Neuronal stem cell (in vitro differentiated cells): ENCODE results near the gene RASAL1.

Experiments
- DNase-seq: peaks from one replicate; pipeline ENCODE4 v3.0.0-alpha.2; 2013; ENCODE audit warnings: low spot score
- H2AFZ ChIP-seq: one replicate; pipeline ENCODE4 v1.6.1; 2013; ENCODE audit warnings: mild to moderate bottlenecking, low read length, inconsistent platforms
- H2AK5ac ChIP-seq: 2 replicates; pipeline ENCODE4 v1.6.1; 2013; ENCODE audit warnings: low read depth, mild to moderate bottlenecking, inconsistent platforms, low read length, moderate library complexity, mixed read lengths
- H2BK120ac ChIP-seq: 2 replicates; pipeline ENCODE4 v1.6.1; 2013; ENCODE audit warnings: low read depth, mild to moderate bottlenecking, inconsistent platforms, low read length, moderate library complexity, mixed read lengths
- H2BK12ac ChIP-seq: one replicate; pipeline ENCODE4 v1.6.1; 2013; ENCODE audit warnings: low read length, inconsistent platforms
- H2BK15ac ChIP-seq: 2 replicates; pipeline ENCODE4 v1.6.1; 2013; ENCODE audit warnings: mild to moderate bottlenecking, low read length, inconsistent platforms, mixed read lengths
- H2BK5ac ChIP-seq: one replicate; pipeline ENCODE4 v1.6.1; 2013; ENCODE audit warnings: inconsistent platforms, mild to moderate bottlenecking, low read length, moderate library complexity
- H3K14ac ChIP-seq: one replicate; pipeline ENCODE4 v1.6.1; 2013; ENCODE audit warnings: low read length, inconsistent platforms
- H3K18ac ChIP-seq: 2 replicates; pipeline ENCODE4 v1.6.1; 2013; ENCODE audit warnings: low read length, inconsistent platforms
- H3K23ac ChIP-seq: 2 replicates; pipeline ENCODE4 v1.6.1; 2013; ENCODE audit warnings: low read depth, mild to moderate bottlenecking, mixed read lengths, low read length, inconsistent platforms; ENCODE audit not compliant: poor library complexity
- H3K27ac ChIP-seq: replicated peaks from 3 replicates; pipeline ENCODE4 v1.5.1; 2013; ENCODE audit warnings: low read length, inconsistent platforms
- H3K27me3 ChIP-seq, 3 experiments: 2 replicates each; pipeline ENCODE4 v1.6.1; 2013; ENCODE audit warnings: low read length in 3 of 3, mild to moderate bottlenecking in 2 of 3, inconsistent platforms in 1 of 3, low read depth in 1 of 3, mixed read lengths in 1 of 3, moderate library complexity in 1 of 3; ENCODE audit not compliant: control insufficient read depth in 3 of 3, insufficient read depth in 3 of 3
- H3K36me3 ChIP-seq, 2 donors: replicated peaks in 1 of 2; 2 replicates each; pipeline ENCODE4 v1.6.1; 2013; ENCODE audit warnings: low read length in 2 of 2; ENCODE audit not compliant: control insufficient read depth in 2 of 2, insufficient read depth in 2 of 2
- H3K4ac ChIP-seq: 2 replicates; pipeline ENCODE4 v1.6.1; 2013; ENCODE audit warnings: inconsistent platforms, mild to moderate bottlenecking, low read length, moderate library complexity
- H3K4me1 ChIP-seq, 2 donors: 1 replicate in 1 of 2; 2 replicates in 1 of 2; pipeline ENCODE4 v1.6.1; 2013; ENCODE audit warnings: low read length in 2 of 2, low read depth in 1 of 2; ENCODE audit not compliant: control insufficient read depth in 2 of 2, insufficient read depth in 1 of 2
- H3K4me2 ChIP-seq: one replicate; pipeline ENCODE4 v1.6.1; 2013; ENCODE audit warnings: mild to moderate bottlenecking, low read length, inconsistent platforms; ENCODE audit not compliant: insufficient read depth, poor library complexity, severe bottlenecking
- H3K4me3 ChIP-seq, 2 donors: 2 replicates each; pipeline ENCODE4 v1.5.1; 2013; ENCODE audit warnings: low read length in 2 of 2, mild to moderate bottlenecking in 2 of 2, inconsistent platforms in 1 of 2, moderate library complexity in 1 of 2
- H3K79me1 ChIP-seq: one replicate; pipeline ENCODE4 v1.6.1; 2013; ENCODE audit warnings: low read depth, mild to moderate bottlenecking, inconsistent platforms, low read length, moderate library complexity
- H3K9ac ChIP-seq: one replicate; pipeline ENCODE4 v1.6.1; 2013; ENCODE audit warnings: mild to moderate bottlenecking, low read depth, low read length, inconsistent platforms; ENCODE audit not compliant: poor library complexity
- H3K9me3 ChIP-seq, 2 donors: replicated peaks in 1 of 2; 2 replicates each; pipeline versions ENCODE3 to v1.6.1; 2013; ENCODE audit warnings: low read length in 2 of 2, mild to moderate bottlenecking in 2 of 2, inconsistent platforms in 1 of 2, low read depth in 1 of 2, mixed read lengths in 1 of 2, moderate library complexity in 1 of 2; ENCODE audit not compliant: control insufficient read depth in 2 of 2, insufficient read depth in 1 of 2
- H4K8ac ChIP-seq: one replicate; pipeline ENCODE4 v1.6.1; 2013; ENCODE audit warnings: low read depth, mild to moderate bottlenecking, inconsistent platforms, low read length, moderate library complexity
- H4K91ac ChIP-seq: one replicate; pipeline ENCODE4 v1.6.1; 2013; ENCODE audit warnings: low read length, low read depth, mild to moderate bottlenecking, inconsistent platforms; ENCODE audit not compliant: poor library complexity
- WGBS, 2 donors: extraction: QIAGEN DNeasy Blood & Tissue Kit; methylation state at CpG; one replicate each; pipeline ENCODE4 v1.1.7; 2013; ENCODE audit warnings: missing lambda C conversion rate in 2 of 2, mixed read lengths in 1 of 2; ENCODE audit not compliant: insufficient read length in 2 of 2, insufficient replicate concordance in 1 of 2; ENCODE audit errors: extremely low coverage in 2 of 2; 5-methylcytosine and 5-hydroxymethylcytosine counted together

RASAL1 gene

GRCh38 chr12:113088037-113088436, 47.5 kb downstream of the RASAL1 start:
- Histone ChIP-seq H2AK5ac (peak overlapping the region; percentile 81), H3K14ac (no peak overlapping the region), H3K4me2 (no peak overlapping the region), H3K4me3 (peak overlapping the region in 1 of 2 donors; percentile 33), H3K9ac (no peak overlapping the region), H3K18ac (no peak overlapping the region), H3K27me3 (peaks cover 0 to 17% (median 0%) of the 10 kb centered on the region in 3 experiments), H4K91ac (no peak overlapping the region), H3K79me1 (no peaks in the 10 kb centered on the region), H2BK15ac (no peak overlapping the region), H3K9me3 (no peaks in the 10 kb centered on the region), H3K27ac (no peak overlapping the region), H3K4ac (no peak overlapping the region), H3K36me3 (no peaks in the 10 kb centered on the region), H2BK12ac (no peak overlapping the region), H4K8ac (no peak overlapping the region), H3K4me1 (peaks cover 0 to 3% of the 10 kb centered on the region in 2 donors), H2BK5ac (no peak overlapping the region), H2AFZ (no peak overlapping the region), H2BK120ac (no peak overlapping the region), H3K23ac (no peak overlapping the region)
- WGBS, 2 donors: no CpG with 5 or more reads among the region's 3 CpGs
- DNase-seq: no peak

GRCh38 chr12:113087193-113087592, 48.4 kb downstream of the RASAL1 start:
- no CpG with 5 or more reads among the region's 5 CpGs for WGBS, 2 donors
- Histone ChIP-seq H3K14ac (no peak overlapping the region), H3K4ac (no peak overlapping the region), H2BK15ac (no peak overlapping the region), H3K27ac (no peak overlapping the region), H2BK5ac (no peak overlapping the region), H3K27me3 (peaks cover 0 to 11% (median 0%) of the 10 kb centered on the region in 3 experiments), H3K9ac (no peak overlapping the region), H3K4me3 (no peak overlapping the region), H3K4me2 (no peak overlapping the region), H3K23ac (no peak overlapping the region), H3K4me1 (peaks cover 0 to 2% of the 10 kb centered on the region in 2 donors), H2AFZ (no peak overlapping the region), H2AK5ac (peak overlapping the region; percentile 81), H4K91ac (no peak overlapping the region), H4K8ac (no peak overlapping the region), H2BK12ac (no peak overlapping the region), H3K36me3 (no peaks in the 10 kb centered on the region), H3K9me3 (no peaks in the 10 kb centered on the region), H2BK120ac (no peak overlapping the region), H3K79me1 (no peaks in the 10 kb centered on the region), H3K18ac (peak overlapping the region; percentile 67)
- DNase-seq: no peak

GRCh38 chr12:113086249-113087164, 49.1 kb downstream of the RASAL1 start:
- Histone ChIP-seq H3K79me1 (no peaks in the 10 kb centered on the region), H3K27ac (no peak overlapping the region), H3K4ac (no peak overlapping the region), H3K27me3 (peaks cover 0 to 10% (median 0%) of the 10 kb centered on the region in 3 experiments), H3K18ac (peak overlapping the region; percentile 42), H2BK12ac (no peak overlapping the region), H4K91ac (no peak overlapping the region), H2BK15ac (no peak overlapping the region), H3K23ac (no peak overlapping the region), H3K9ac (no peak overlapping the region), H3K4me1 (peaks cover 0 to 2% of the 10 kb centered on the region in 2 donors), H3K14ac (no peak overlapping the region), H2BK5ac (no peak overlapping the region), H2AK5ac (peak overlapping the region; percentile 81), H3K4me3 (no peak overlapping the region), H3K4me2 (peak overlapping the region; percentile 14), H2BK120ac (no peak overlapping the region), H3K36me3 (no peaks in the 10 kb centered on the region), H2AFZ (no peak overlapping the region), H4K8ac (no peak overlapping the region), H3K9me3 (no peaks in the 10 kb centered on the region)
- no peak for DNase-seq
- WGBS, 2 donors: no CpG with 5 or more reads among the region's 17 CpGs

GRCh38 chr12:113083863-113084435, 51.6 kb downstream of the RASAL1 start:
- Histone ChIP-seq H4K8ac (no peak overlapping the region), H3K4ac (no peak overlapping the region), H2BK5ac (no peak overlapping the region), H3K27ac (no peak overlapping the region), H3K27me3 (peaks cover 0 to 12% (median 2%) of the 10 kb centered on the region in 3 experiments), H3K14ac (no peak overlapping the region), H3K18ac (no peak overlapping the region), H3K36me3 (no peaks in the 10 kb centered on the region), H3K9me3 (no peaks in the 10 kb centered on the region), H2AFZ (no peak overlapping the region), H4K91ac (no peak overlapping the region), H2BK12ac (no peak overlapping the region), H3K79me1 (no peaks in the 10 kb centered on the region), H2AK5ac (no peak overlapping the region), H3K4me1 (peaks cover 0 to 2% of the 10 kb centered on the region in 2 donors), H3K9ac (no peak overlapping the region), H2BK120ac (no peak overlapping the region), H3K23ac (no peak overlapping the region), H2BK15ac (no peak overlapping the region), H3K4me3 (no peak overlapping the region), H3K4me2 (no peak overlapping the region)
- WGBS, 2 donors: no CpG with 5 or more reads among the region's 11 CpGs
- DNase-seq: no peak
